Hepatocyte (in vitro differentiated cells): Measurements from ENCODE around the gene DLG2. TPM values are rescaled to one million over a fixed set of nuclear protein-coding genes. Genes with fewer than 3 reads are reported as not detected.

ENCODE experiments used
- DNase-seq: peaks from one replicate; pipeline ENCODE4 v3.0.0-alpha.2; 2016; ENCODE audit warnings: low spot score
- H2AFZ ChIP-seq: fragments of 200-600 bp; sonication (generic); 2 replicates; pipeline ENCODE4 v1.6.0; 2016; ENCODE audit warnings: antibody characterized with exemption, mild to moderate bottlenecking
- H3K27ac ChIP-seq: fragments of 200-600 bp; sonication (generic); 2 replicates; pipeline ENCODE4 v1.5.1; 2016; ENCODE audit warnings: mild to moderate bottlenecking
- H3K27me3 ChIP-seq: fragments of 200-600 bp; sonication (generic); 2 replicates; pipeline ENCODE4 v1.6.1; 2016
- H3K36me3 ChIP-seq: fragments of 200-600 bp; sonication (generic); replicated peaks from 2 replicates; pipeline ENCODE4 v1.5.1; 2016; ENCODE audit warnings: low read depth; ENCODE audit not compliant: insufficient read depth
- H3K4me1 ChIP-seq: fragments of 200-600 bp; sonication (generic); 2 replicates; pipeline ENCODE4 v1.5.1; 2016; ENCODE audit warnings: mild to moderate bottlenecking, moderate library complexity; ENCODE audit not compliant: insufficient read depth
- H3K4me2 ChIP-seq: fragments of 200-600 bp; sonication (generic); 2 replicates; pipeline ENCODE4 v1.6.0; 2016
- H3K4me3 ChIP-seq: fragments of 200-600 bp; sonication (generic); 2 replicates; pipeline ENCODE4 v1.5.1; 2016; ENCODE audit warnings: mild to moderate bottlenecking
- H3K79me2 ChIP-seq: fragments of 200-600 bp; sonication (generic); 2 replicates; pipeline ENCODE4 v1.6.0; 2017; ENCODE audit warnings: mild to moderate bottlenecking
- H3K9me2 ChIP-seq: fragments of 200-600 bp; sonication (generic); replicated peaks from 2 replicates; pipeline ENCODE4 v1.6.0; 2017; ENCODE audit warnings: mild to moderate bottlenecking; ENCODE audit not compliant: insufficient read depth
- H3K9me3 ChIP-seq: fragments of 200-600 bp; sonication (generic); 2 replicates; pipeline ENCODE4 v1.5.1; 2016; ENCODE audit warnings: low read depth, mild to moderate bottlenecking
- H4K20me1 ChIP-seq: fragments of 200-600 bp; sonication (generic); 2 replicates; pipeline ENCODE4 v1.6.0; 2016; ENCODE audit warnings: mild to moderate bottlenecking; ENCODE audit not compliant: insufficient read depth, poor library complexity, severe bottlenecking
- EZH2 ChIP-seq: fragments of 200-600 bp; sonication (generic); IDR thresholded peaks from 2 replicates; pipeline ENCODE4 v1.6.1; 2016; ENCODE audit warnings: antibody characterized with exemption, mild to moderate bottlenecking, borderline replicate concordance
- EZH2phosphoT487 ChIP-seq: fragments of 200-600 bp; sonication (generic); IDR thresholded peaks from one replicate; pipeline ENCODE4 v1.6.1; 2018; ENCODE audit warnings: antibody characterized with exemption, mild to moderate bottlenecking, low read depth, moderate library complexity; ENCODE audit not compliant: unreplicated experiment, severe bottlenecking
- WGBS: methylation state at CpG from one replicate; pipeline ENCODE4 v1.1.6; 2016; ENCODE audit warnings: low lambda C conversion rate; ENCODE audit errors: missing lambda C conversion rate; 5-methylcytosine and 5-hydroxymethylcytosine counted together
- polyA plus RNA-seq: library from polyadenylated mRNA; unstranded; fragments of >200 nt; fragmentation: Nextera tagmentation; extraction: Ambion mirVana; gene quantifications from 2 replicates; pipeline ENCODE4 v1.2.1, GENCODE V29; 2016
- total RNA-seq: library from RNA; depleted of rRNA; stranded (reverse); fragments of >200 nt; gene quantifications from 2 replicates; pipeline ENCODE4 v1.2.3, GENCODE V29; 2014
- TF ChIP-seq, protein P1 (sequence below): fragments of 200-600 bp; sonication (generic); IDR thresholded peaks from 2 replicates; pipeline ENCODE4 v1.5.1; 2016; ENCODE audit warnings: antibody characterized with exemption, mild to moderate bottlenecking; ENCODE audit not compliant: poor library complexity

Gene DLG2
- total and polyA plus RNA-seq, 2 experiments from 2014 or later: 2.6 to 6.8 TPM

DNA sequence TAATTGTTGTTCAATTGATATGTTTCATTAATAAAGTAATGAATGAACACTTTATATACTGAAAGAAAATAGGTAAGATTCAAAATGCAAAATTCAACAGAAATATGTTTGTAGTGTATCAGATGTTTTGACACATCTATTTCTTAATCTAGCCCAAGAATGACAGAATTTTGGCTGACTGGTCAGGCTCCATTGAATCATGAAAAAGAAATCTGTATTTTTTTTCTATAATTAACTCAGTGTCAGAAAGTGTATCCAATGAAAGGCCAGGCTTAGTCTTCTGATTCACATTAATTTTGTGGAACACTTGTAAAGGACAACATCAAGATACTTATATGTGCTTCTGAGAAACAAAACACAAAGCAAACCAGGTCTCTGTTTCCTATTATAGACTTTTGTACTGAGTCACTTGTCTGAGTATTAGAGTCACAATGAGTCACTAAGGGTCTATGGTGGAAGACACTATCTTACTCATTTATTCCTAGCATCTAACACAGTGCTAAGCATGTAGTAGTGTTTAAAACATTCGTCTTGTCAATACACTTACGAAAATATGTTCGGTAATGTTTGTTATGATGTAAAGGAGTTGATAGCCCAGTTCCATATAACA, 2043.3 kb downstream of the DLG2 start:
- H3K27ac ChIP-seq: no peak overlapping the region
- H4K20me1 ChIP-seq: no peaks in the 10 kb centered on the region
- no peaks in the 10 kb centered on the region for H3K79me2 ChIP-seq
- no peaks in the 10 kb centered on the region for H3K9me3 ChIP-seq
- DNase-seq: no peak
- no peaks in the 10 kb centered on the region for H3K9me2 ChIP-seq
- 95% methylated on average over 3 of the region's 3 CpGs for WGBS
- no peaks in the 10 kb centered on the region for H3K4me1 ChIP-seq
- H3K36me3 ChIP-seq: no peaks in the 10 kb centered on the region
- no peak overlapping the region for H3K4me2 ChIP-seq
- peaks cover 3% of the 10 kb centered on the region for H3K27me3 ChIP-seq
- no peak overlapping the region for H2AFZ ChIP-seq
- TF ChIP-seq, protein P1, sequence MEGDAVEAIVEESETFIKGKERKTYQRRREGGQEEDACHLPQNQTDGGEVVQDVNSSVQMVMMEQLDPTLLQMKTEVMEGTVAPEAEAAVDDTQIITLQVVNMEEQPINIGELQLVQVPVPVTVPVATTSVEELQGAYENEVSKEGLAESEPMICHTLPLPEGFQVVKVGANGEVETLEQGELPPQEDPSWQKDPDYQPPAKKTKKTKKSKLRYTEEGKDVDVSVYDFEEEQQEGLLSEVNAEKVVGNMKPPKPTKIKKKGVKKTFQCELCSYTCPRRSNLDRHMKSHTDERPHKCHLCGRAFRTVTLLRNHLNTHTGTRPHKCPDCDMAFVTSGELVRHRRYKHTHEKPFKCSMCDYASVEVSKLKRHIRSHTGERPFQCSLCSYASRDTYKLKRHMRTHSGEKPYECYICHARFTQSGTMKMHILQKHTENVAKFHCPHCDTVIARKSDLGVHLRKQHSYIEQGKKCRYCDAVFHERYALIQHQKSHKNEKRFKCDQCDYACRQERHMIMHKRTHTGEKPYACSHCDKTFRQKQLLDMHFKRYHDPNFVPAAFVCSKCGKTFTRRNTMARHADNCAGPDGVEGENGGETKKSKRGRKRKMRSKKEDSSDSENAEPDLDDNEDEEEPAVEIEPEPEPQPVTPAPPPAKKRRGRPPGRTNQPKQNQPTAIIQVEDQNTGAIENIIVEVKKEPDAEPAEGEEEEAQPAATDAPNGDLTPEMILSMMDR: no peak
- TF ChIP-seq EZH2: no peak
- no peak for TF ChIP-seq EZH2phosphoT487
- H3K4me3 ChIP-seq: no peak overlapping the region

DNA sequence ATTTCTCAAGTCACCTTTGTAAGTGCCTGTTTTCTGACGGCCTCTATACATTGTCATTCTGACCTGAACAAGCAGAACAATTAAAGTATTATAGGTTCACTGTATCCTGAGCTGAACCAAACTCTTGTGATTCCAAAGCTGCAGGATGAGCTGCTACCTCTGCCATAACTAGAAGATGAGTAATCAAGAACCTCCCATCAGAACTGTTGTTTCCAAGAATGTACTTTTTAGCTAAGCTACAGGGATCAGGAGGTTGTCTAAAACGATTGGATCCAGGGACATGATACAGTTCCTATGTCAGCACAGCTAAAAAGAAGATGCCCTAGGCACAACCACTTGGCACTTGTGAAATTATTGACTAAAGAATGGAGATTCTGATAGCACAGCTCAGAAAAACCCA, 2052.6 kb downstream of the DLG2 start:
- H3K4me1 ChIP-seq: no peaks in the 10 kb centered on the region
- no peak overlapping the region for H2AFZ ChIP-seq
- no peak overlapping the region for H3K4me3 ChIP-seq
- no peaks in the 10 kb centered on the region for H3K27me3 ChIP-seq
- no peaks in the 10 kb centered on the region for H3K9me3 ChIP-seq
- TF ChIP-seq EZH2 (no peak), EZH2phosphoT487 (no peak)
- TF ChIP-seq, protein P1: no peak
- H3K9me2 ChIP-seq: no peaks in the 10 kb centered on the region
- no peaks in the 10 kb centered on the region for H3K79me2 ChIP-seq
- no peaks in the 10 kb centered on the region for H3K36me3 ChIP-seq
- no peak overlapping the region for H3K4me2 ChIP-seq
- H4K20me1 ChIP-seq: no peaks in the 10 kb centered on the region
- H3K27ac ChIP-seq: no peak overlapping the region
- WGBS: 63% methylated on average over 2 of the region's 2 CpGs
- DNase-seq: no peak

GRCh38 chr11:83572581-83573496, 2054.3 kb downstream of the DLG2 start:
- H3K4me1 ChIP-seq: no peaks in the 10 kb centered on the region
- no peaks in the 10 kb centered on the region for H3K27me3 ChIP-seq
- H2AFZ ChIP-seq: no peak overlapping the region
- no peaks in the 10 kb centered on the region for H4K20me1 ChIP-seq
- H3K4me2 ChIP-seq: no peak overlapping the region
- H3K4me3 ChIP-seq: no peak overlapping the region
- no peaks in the 10 kb centered on the region for H3K36me3 ChIP-seq
- 85% methylated on average over 5 of the region's 5 CpGs for WGBS
- H3K9me3 ChIP-seq: no peaks in the 10 kb centered on the region
- H3K27ac ChIP-seq: no peak overlapping the region
- TF ChIP-seq EZH2phosphoT487 (no peak), EZH2 (no peak)
- TF ChIP-seq, protein P1: no peak
- no peaks in the 10 kb centered on the region for H3K79me2 ChIP-seq
- DNase-seq: no peak
- no peaks in the 10 kb centered on the region for H3K9me2 ChIP-seq
